Placental pericyte (primary cell): ENCODE measurements around the gene COX6A2. TPM values are rescaled to one million over a fixed set of nuclear protein-coding genes. Genes with fewer than 3 reads are reported as not detected.

Experiments
- total RNA-seq: library from RNA; depleted of rRNA; stranded (reverse); fragments of >200 nt; gene quantifications from 2 replicates; pipeline ENCODE4 v1.2.3, GENCODE V29; 2012

The COX6A2 gene
- total RNA-seq, result not detected in 2 replicates

DNA sequence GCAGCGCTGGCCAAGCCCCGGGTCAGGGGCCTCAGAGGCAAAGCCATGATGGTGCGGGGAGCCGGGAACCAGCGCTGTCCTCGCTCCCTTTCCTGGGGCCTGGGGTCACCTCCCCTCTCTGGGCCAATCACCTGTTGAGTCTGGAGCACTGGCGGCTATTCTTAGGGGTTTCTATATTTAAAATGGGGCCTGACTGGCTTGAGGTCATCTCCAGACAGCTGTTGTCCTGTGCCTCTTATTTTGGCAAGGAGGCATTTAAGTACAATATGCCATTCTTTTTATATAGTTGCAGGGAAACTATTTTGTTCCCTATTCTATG, at the start of gene COX6A2:
Gene COX6A2, minus strand, starts transcription at position 82 of the 319 bp plus-strand sequence. Its CDS starts 35 bp downstream, at position 47.

GRCh38 chr16:31471875-31472708, 43.9 kb upstream of the COX6A2 start, which contains the start of gene TGFB1I1:
TSS of gene TGFB1I1 (plus strand) at chr16:31472152. CDS start at chr16:31472189, 37 bp downstream.

DNA sequence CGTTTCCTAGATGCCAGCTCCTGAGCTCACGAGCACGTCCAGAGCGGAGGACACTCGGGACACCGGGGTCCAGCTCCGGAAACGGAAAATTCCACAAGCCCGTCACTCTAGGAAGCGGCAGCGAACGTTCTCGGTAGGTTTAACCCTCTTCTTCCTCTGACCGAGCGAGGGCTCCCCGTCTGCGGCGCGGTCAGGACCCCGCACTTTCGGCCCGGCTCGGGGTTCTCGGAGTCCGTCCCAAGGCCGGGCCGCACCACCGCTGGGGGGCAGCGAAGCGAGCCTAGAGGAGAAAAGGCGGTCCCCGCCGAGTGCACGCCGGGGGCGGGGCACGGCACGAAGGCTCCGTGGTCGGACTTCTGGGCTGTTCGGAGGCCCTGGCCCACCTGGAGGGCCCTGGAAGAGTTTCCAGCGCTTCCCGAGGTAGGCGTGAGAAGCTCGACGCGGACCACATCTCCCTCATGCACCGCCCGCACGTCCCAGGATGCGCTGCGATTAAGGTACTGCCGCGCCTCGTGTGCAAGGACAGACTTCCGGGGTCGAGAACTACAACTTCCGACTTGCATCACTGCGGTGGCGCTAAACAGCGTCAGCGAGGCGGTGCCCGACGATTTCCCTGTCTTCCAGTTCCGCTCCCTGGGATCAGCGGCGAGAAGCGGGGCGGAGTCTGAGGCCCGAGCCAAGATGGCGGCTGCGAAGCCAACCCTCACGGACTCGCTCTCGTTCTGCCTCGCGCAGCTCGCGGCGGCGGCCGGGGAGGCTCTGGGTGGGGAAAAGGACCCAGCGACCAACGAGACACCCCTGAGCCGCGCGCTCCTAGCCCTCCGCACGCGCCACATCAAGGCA, 30.9 kb upstream of the COX6A2 start, which contains the start of gene ARMC5:
Gene ARMC5, plus strand, starts transcription at position 658 of the 843 bp plus-strand sequence. Its CDS starts 24 bp downstream, at position 682.

DNA sequence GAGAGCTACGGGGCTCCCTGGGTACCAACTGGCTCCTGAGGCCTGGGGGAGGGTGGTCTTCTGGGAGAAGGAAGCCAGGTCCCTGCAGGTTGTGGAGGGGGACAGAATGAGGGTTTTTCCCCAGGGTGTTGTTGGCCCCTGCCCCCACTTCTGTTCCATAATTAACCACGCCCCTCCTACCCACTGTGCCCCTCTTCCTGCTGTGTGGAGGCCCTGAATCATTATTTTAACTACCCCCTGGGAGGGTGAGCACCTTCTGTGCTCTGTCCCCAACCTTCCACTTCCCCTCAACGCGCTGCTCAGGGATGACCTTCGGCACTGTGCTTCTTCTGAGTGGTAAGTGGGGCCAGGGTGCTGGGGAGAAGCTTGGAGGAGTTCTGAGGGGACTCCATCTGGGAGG, 35.1 kb downstream of the COX6A2 start, which contains the start of gene ITGAD:
Gene ITGAD, plus strand, starts transcription at position 280 of the 400 bp plus-strand sequence. Its CDS starts 26 bp downstream, at position 306.

Other genes with a start within 250 kb of the COX6A2 start
- gene FUS, start 248.2 kb downstream of the COX6A2 start, total RNA-seq, result 45.3 and 78.0 TPM in 2 replicates
- gene PYCARD, start 225.6 kb downstream of the COX6A2 start, total RNA-seq, result 50.4 and 56.2 TPM in 2 replicates
- not detected in 2 replicates for gene TRIM72, start 214.2 kb downstream of the COX6A2 start, total RNA-seq
- not detected in 2 replicates for gene PYDC1, start 211.2 kb downstream of the COX6A2 start, total RNA-seq
- gene ITGAM, start 168.4 kb downstream of the COX6A2 start, total RNA-seq, result 0.43 TPM in 1 of 2 replicates, not detected in the other
- under 0.01 TPM in 1 of 2 replicates, not detected in the other for gene ITGAX, start 73.2 kb downstream of the COX6A2 start, total RNA-seq
- gene ITGAD, start 35.0 kb downstream of the COX6A2 start, total RNA-seq, result not detected in 2 replicates
- gene ZNF843, start 14.4 kb upstream of the COX6A2 start, total RNA-seq, result 0.29 and 0.66 TPM in 2 replicates
- 10.5 and 16.3 TPM in 2 replicates for gene ARMC5, start 31.1 kb upstream of the COX6A2 start, total RNA-seq
- gene TGFB1I1, start 43.8 kb upstream of the COX6A2 start, total RNA-seq, result 106 and 170 TPM in 2 replicates
- not detected in 2 replicates for gene SLC5A2, start 54.8 kb upstream of the COX6A2 start, total RNA-seq
- 63.0 and 97.2 TPM in 2 replicates for gene RUSF1, start 80.0 kb upstream of the COX6A2 start, total RNA-seq
- not detected in 2 replicates for gene AHSP, start 99.5 kb upstream of the COX6A2 start, total RNA-seq